GM12872 (cell line): ENCODE data around the gene DMRT2.

Experiments
- CTCF ChIP-seq: IDR thresholded peaks from 3 replicates; pipeline ENCODE4 v1.5.1; 2011; ENCODE audit warnings: low read depth, mild to moderate bottlenecking, low read length, moderate library complexity; ENCODE audit not compliant: insufficient read depth

Gene DMRT2

GRCh38 chr9:1071730-1072129 is 21.6 kb downstream of the DMRT2 start:
- TF ChIP-seq CTCF, result no peak

- no peak for TF ChIP-seq CTCF
These were observed 23.3 kb downstream of the DMRT2 start for GRCh38 chr9:1073497-1073896.

- TF ChIP-seq CTCF, result no peak
These were observed 27.5 kb downstream of the DMRT2 start for GRCh38 chr9:1077616-1078015.

- no peak for TF ChIP-seq CTCF
These were observed 33.3 kb downstream of the DMRT2 start for GRCh38 chr9:1083325-1083913.

- no peak for TF ChIP-seq CTCF
These were observed 34.9 kb downstream of the DMRT2 start for GRCh38 chr9:1085086-1085485.

GRCh38 chr9:1086517-1086916 is 36.4 kb downstream of the DMRT2 start:
- TF ChIP-seq CTCF, result no peak

GRCh38 chr9:1087120-1087881 is 37.1 kb downstream of the DMRT2 start:
- TF ChIP-seq CTCF, result no peak
